T-helper 9 cell (primary cell): Measurements from ENCODE around the gene PXDC1.
"Not testable (repeated sequence)": the region's sequence is repeated elsewhere in the genome, so short reads cannot be mapped to it uniquely, and the experiment has no call there.

Source experiments
- DNase-seq: peaks from one replicate; pipeline ENCODE4 v3.0.0-alpha.2; 2020

The PXDC1 gene

GRCh38 chr6:3729603-3730344, 21.7 kb downstream of the PXDC1 start:
- DNase-seq = no peak

- no peak for DNase-seq
Measured at GRCh38 chr6:3727593-3728108, 23.9 kb downstream of the PXDC1 start.

DNA sequence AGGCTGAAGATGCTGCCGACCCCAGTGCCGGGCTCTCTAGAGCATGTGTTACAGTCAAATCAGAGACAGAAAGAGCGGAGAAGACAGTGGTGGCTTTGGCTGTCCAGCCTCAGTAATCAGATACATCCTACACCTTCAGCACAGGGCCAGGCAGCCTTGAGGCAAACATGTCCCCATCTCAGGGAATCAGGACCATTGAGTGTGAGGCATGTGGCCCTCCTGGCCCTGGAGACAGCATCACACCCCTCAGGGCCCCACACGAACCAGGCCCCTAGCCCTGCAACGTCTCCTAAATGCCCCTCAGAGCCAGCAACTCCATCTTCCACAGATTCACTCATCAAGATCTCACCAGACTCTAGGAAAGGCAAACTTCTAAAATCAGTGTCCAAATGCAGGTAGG, 24.5 kb downstream of the PXDC1 start:
- DNase-seq = no peak

DNA sequence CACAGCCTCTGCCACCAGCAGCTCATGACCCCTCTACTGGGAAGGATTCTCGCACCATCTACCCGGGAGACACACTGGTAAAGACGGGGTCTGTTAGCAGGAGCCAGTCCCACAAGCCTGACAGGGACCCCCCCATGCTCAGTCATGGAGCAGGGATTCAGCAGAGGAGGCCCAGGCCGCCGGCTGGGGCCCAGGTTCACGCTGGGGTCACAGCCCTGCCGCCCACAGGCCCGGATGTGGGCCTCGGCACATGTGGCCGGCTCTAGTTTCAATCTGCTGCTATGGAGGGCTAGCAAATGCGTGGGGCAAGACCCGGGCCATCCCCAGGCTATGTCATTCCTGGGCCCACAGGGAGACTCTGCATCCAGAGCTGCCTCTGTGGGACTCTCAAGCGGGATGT, 25.1 kb downstream of the PXDC1 start:
- DNase-seq = no peak

- no peak for DNase-seq
Measured at GRCh38 chr6:3725145-3726047, 26.1 kb downstream of the PXDC1 start.

DNA sequence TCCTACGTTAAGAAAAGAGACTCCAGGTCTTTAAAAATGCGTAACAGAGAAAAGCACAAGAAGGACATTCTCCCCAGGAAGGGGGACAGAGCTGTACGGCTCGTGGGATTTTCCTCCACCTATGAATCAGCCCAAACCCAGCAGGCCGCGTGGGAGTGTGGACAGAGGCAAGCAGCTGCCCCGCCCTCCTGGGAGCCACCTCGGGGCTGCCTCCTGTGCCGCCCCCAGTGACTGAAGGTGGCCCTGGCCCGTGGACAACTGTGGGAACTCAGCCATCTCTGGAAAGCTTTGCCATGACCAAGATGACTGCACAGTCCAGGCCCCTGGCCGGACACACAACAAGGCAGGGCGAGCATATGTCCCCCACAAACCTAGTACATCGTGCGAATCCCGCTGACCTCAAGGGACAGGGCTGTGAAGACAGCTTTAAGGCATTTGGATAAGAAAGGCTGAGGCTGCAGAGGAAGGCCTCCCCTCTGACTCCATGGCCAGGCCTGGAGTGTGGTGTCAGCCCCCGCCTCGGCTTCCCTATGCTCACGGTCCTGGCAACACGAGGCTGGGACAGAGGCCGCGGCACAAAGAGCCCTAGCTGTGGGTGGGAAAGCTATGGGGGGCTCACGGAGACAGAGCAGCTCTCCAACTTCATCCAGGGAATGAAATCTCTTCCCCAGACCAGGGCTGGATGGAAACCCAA, 26.9 kb downstream of the PXDC1 start:
- DNase-seq = no peak

GRCh38 chr6:3723966-3724365, 27.5 kb downstream of the PXDC1 start:
- DNase-seq = no peak

DNA sequence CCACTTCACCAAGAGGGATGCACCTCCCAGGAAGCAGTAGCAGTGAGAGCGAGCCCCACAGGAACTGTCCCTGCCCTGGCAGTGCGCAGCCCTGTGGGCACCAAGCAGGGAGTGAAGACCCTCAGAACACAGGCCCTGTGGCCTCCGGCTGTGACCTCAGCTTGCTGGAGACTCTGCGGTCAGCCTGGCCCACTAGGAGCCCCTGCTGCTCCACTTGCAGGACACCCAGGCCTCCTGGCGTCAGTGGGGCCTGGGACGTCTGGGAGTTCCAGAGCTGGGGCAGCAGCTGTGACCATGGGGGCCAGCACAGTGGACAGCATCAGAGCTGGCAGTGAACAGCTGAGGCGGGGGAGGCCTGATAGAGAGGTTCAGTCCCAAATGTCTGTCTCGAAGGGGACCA, 28.3 kb downstream of the PXDC1 start:
- DNase-seq = no peak

DNA sequence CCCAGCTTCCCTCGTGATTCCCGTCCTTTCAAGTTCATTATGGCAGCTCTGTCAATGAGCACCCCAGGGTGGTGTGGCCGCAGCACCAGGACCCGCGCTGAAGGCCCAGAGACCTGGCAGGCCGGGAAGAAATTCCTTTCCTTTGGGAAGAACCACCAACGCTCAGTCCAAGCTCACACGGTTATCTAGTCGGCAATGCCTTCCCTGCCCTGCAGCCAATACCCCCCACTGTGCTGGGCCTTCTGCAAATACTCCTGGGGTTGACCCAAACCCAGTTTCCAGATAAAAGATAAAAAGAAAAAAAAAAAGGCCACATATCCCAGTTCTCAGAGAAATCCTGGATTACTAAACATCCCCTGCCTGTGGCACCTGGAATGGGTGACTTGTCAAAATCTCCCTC, 28.7 kb downstream of the PXDC1 start:
- no peak for DNase-seq

DNA sequence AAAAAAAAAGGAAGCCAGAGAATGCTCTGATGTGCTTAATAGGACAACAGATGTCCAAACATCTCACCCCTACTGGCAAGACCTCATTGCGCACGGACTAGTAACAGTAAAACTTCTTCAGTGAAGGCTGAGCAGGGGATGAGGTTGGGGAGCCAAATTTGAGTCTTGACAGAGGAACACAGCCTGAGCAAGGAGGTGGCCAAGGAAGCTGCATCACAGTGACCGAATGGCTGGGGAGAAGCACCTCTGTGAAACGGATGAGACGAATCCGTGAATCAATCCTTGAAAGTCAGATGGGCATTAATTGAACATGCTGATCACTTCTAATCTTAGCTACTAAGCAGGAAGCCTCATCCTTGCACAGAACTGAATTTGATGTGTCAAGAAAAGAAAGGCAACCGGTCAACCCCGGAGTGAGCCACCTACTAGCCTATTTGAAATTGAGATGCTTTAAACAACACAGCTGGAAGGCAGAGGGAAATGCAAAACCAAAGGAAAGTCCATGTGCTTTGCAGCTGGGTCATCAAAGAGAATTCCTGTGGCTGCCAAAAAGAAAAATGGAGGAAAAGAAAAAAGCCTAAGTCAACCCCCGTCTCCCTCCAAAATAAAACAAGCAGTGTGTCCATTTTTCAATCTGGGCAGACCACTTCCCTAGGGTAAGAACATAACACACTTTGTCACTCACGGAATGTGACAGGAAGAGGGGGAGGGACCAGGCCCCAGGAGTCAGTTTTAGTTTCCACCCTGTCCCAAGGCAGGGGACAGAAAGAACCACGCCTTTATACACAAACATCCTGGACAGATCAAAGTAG, 29.5 kb downstream of the PXDC1 start:
- no peak for DNase-seq

DNA sequence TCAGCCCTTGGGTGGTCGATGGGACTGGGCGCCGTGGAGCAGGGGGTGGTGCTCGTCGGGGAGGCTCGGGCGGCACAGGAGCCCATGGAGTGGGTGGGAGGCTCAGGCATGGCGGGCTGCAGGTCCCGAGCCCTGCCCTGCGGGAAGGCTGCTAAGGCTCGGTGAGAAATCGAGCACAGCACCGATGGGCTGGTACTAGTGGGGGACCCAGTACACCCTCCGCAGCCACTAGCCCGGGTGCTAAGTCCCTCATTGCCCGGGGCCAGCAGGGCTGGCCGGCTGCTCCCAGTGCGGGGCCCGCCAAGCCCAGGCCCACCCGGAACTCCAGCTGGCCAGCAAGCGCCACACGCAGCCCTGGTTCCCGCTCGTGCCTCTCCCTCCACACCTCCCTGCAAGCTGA, 30.7 kb downstream of the PXDC1 start:
- DNase-seq = not testable (repeated sequence)

GRCh38 chr6:3719462-3720308, 31.8 kb downstream of the PXDC1 start:
- no peak for DNase-seq

GRCh38 chr6:3718407-3718806, 33.1 kb downstream of the PXDC1 start:
- no peak for DNase-seq

DNA sequence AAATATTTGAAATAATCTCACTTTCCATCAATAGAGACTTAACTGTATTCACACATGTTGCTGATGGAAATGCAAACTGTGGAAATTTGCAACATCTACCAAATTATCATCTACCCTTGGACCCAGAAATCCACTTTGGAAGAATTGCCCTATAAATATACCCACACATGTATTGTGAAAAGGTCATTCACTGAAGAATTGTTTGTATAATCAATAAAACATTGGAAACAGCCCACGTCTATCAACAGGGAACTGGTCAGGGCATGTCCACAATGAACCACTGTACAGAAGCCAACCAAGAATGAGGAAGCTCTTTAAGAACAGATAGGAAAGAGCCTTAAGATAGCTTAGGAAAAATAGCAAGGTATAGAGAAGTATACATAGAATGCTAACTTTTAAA, 36.2 kb downstream of the PXDC1 start:
- DNase-seq = no peak

DNA sequence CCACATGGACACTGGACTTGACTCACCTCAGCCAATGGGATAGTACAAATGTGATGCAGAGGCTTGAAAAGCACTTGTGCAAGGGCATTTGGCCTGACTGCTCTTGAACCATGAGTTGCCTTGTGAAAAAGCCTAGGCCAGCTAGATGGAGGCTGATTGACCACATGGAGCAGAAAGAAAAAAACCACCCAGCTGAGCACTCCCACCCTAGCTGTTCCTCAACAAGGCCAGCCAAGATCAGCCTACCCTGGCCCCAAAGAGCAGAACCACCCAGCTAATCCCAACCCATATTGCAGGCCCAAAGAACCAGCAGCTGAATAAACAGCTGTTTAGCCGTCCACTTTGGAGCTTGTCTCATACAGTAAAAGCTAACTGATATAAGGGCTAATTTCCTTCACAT, 36.7 kb downstream of the PXDC1 start:
- DNase-seq = no peak

DNA sequence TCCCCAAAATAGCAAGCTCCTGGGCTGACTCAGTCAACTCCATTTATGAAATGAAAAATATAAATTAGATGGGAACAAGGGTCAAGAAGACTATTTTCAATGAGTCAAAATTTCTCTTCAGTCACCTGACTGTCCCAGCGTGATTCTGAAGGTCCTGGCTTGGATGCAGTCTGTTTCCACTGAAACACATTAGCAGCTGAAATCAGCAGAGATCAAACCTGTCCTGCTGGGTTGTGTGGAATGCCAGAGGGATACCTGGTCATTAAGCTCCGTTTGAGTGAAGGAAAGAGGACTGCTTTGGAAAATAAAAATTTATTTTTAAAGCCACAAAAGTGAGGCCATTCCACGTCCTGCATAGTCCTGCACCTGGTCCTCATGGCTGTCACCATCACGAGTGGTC, 37.4 kb downstream of the PXDC1 start:
- no peak for DNase-seq

- no peak for DNase-seq
Measured at GRCh38 chr6:3712827-3713665, 38.5 kb downstream of the PXDC1 start.

DNA sequence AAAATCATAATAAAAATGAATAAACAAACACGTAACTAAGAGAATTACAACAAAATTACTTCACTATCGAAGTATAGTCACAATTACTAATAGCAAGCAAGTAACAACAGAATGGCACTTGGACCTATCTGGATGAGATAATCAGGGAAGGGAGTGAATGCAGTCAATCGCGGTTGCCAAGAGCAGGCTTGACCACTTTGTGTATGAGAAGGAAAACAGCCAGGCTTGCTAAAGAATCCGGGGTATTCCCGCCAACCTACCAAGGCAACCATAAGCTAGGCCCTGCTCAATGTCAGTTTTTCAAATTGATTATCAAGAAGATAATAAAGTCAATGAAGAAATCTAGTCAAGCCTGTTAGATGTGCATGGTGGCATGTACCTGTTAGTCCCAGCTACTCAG, 39.7 kb downstream of the PXDC1 start:
- no peak for DNase-seq

DNA sequence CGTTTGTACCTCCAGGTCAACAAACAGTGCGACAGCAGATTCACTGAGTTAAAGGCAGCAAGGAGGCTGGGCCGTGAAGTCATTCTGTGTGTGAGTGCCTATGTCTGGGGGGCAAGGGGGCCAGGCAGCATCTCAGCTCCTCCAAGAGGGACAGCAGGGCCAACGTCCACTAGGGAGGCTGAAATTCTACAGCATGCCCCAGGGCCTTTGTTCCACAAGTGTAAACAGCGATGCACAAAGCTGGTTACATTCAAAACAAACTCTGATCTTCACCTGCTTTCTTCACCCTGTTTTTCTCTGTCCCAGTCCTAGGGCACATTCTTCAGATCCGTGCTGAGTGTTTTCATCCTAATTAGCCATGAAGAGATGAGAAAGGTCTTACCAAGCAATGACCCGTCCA, 41.1 kb downstream of the PXDC1 start:
- no peak for DNase-seq

DNA sequence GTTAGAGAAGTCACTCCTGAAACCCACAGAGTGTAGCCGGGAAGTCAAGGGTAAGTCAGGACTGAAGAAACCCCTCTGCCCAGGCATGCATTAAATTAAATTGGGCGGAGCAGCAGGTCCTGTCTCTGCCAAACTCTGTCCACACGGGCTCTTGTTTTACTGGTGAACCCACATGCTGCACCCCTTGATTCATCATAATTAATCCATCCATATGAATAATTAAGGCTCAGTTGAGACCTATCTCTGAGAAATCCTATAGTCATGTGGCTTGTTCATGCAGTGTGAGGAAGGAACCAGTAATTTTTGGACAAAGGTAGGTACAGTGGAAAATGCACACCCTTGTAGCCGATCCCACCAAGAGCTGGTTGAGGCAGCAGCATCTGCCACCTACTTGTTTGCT, 43.0 kb downstream of the PXDC1 start:
- no peak for DNase-seq
